NK-92 treated with Interleukin-12 subunit alpha and Interleukin-12 subunit beta, amount 100 ng/mL, for 24 hours (cell line): ENCODE measurements around the gene TLDC2.

Experiments
- DNase-seq: peaks from one replicate; lab custom pipeline; 2025; lab: John Stamatoyannopoulos, UW

The TLDC2 gene

DNA sequence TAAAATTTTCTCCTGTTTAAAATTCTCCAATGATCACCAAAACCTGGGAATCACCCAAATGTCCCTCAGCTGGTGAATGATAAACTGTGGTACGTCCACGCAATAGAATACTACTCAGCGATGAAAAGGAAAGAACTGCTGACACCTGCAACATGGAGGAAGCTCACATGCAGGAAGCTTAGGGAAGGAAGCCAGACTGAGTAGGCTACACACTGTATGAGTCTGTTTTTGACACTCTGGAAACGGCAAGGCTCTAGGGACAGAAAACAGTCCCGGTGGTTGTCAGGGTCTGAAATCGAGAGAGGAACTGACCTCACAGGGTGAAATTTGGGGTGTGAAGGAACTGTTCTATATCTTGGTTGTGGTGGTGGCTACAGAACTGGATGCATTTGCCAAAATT is 25.2 kb upstream of the TLDC2 start:
- no peak for DNase-seq

DNA sequence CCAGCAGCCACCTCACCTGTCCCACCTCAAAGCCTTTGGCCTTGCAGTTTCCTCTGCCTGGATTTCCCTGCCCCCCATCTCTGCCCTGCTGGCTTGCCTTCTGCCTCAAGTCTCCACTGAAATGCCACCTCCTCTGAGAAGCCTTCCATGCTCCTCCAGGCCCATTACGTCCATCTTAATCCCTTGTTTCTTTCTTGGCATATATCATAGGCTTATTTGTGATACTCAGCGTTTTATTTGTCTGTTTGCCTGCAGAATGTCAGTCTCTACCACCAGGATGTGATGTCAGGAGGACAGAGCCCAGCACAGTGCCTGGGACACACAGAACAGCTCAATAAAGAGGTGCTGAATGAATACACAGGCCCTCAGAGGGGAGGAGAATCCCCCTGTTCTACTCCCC is 24.4 kb upstream of the TLDC2 start:
- DNase-seq, result no peak

DNA sequence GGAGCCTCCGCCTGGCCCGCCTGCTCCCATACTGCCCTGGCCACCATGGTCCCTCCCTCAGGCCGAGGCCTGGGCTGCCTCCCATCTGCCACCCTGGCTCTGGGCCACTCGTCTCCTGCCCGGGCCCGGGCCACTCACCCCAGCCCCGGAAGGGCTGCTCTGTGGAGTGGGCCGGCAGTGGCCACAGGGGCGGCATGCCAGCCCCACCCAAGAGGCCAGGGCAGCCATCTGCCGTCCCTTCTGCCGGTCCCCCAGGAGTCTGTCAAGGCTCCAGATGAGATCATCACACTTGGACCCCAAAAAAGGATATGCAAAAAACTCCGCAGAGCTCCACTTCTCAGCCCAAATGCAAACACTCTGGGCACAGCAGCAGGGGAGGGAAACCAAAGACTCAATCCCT is 23.8 kb upstream of the TLDC2 start:
- no peak for DNase-seq

DNA sequence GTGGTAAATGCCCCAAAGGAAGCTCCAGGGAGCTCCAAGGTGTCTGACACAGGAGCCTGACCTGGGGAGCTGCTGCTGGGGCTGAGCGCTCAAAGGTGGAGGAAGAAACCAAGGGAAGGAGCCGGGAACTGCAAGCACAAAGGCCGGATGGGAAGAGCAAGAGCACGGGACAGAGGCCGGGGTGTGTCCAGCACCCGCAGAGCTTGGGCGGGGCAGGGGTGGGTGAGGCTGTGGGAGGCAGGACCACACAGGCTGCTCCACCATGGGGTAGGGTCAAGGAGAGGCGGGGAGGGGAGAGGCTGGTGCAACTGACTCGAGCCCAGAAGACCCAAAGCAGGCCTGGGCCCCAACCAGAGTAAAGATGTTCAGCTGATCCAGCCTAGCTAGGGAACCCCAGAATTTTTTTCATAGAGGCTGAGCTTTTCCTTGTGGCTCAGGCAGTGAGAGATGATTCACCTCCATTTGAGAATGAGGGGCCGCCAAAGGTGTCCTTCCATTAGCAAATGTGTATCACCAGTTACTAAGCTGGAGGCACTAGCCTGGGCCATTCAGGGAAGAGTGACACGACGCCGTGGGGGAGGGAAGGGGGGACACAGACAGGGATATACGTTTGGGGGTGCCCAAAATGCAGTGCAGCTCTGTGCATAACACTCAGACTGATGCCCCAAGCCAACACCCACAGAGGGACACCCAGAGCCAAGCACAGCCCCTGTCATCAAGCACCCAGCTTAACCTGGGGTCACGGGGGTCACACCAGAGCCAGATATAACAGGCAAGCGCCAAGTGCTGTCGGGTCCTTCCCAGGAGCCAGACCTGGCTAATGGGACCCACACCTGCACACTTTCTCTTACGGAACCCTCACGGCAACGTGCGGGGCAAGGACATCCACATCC is 21.3 kb upstream of the TLDC2 start:
- no peak for DNase-seq

DNA sequence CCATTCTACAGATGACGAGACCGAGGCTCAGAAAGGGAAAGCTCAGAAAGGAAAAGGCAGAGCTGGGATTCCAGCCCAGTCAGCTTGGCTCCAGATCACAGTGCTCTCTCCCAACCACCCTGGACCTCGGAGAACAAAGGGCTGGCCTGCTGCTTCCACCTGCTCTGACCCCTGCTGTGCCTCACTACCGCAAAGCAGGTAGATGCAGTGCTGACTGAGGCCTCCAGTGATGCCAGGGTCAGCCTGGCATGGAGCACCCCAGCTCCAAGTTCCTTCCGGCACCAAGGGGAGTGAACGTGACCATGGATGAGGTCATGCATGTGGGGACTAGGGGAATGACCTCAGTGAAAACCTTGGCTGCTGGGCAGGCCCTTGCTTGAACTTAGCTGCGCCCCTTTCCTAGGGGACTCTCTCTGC is 20.7 kb upstream of the TLDC2 start:
- DNase-seq, result no peak

DNA sequence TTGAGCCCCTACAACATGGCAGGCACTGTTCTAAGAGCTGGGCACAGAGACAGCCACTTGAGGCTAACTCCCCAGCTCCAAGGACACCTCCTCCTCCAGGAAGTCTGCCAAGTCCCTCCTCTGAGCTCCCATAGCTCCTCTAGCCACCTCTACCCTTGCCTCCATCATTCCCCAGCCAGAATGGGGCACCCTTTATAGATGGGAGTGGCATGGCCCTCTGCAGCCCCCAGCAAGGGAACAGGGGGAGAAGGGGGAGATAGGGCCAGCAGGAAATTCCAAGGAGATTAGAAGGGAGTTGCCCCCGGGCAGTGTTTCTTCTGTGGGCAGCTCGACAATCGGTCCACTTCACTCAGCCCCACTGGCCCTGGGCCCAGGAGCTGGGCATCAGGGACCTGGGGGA is 19.7 kb upstream of the TLDC2 start:
- DNase-seq, result no peak

DNA sequence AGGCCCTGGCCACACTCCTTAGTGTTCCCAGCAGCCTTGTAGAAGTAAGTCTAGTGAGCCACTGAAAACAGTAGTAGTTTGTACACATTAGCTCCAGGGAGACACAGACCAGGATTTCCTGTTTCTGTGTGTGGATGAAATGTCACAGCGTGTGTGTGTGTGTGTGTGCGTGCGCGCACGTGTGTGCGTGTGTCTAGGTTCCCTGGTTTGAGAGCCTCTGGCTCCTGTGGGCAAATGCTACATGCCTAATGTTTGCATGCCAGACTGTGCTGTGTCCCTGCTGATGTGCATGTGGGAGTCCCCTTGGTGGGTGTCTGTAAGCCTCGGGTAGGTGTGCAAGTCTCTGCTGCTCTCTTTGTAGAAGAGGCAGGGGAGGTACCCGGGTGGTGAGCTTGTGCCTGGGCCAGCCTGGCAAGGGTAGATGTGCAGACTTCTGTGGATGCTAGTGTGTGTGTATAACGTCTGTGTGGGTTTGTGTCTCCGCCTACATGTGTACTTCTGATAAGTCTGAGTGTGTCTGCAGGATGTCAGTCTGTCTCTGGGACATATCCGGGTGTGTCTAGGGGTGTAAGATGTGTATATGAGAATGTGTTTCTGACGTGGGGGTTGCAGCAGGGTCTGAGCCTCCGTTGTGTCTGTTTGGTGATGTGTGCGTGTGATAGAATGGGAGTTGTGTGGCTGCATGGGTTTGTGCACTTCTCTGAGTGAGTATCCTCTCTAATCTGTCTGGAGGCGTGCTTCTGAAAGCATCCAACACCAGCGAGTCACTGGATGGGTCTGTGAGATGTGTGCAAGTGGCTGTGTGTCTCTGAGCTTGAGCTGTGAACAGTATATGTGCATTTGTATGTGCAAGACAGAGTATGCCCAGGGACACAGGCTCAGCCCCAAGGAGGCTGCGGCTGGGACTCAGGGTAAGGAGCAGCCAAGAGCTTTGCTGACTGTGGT is 19.0 kb upstream of the TLDC2 start:
- DNase-seq, result no peak

DNA sequence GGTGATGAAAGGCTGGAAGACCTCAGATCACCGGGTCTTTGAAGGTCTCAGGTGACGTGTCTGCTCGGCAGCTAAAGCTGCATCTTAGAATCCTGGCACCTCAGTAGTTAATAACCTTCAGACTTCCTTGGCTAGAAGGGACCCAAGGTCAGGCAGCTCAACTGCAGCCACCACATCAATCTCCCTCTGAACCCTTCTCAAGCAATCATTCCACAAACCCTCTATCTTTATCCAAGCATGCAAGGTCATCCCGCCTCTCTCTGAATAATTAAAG is 16.7 kb upstream of the TLDC2 start:
- no peak for DNase-seq

DNA sequence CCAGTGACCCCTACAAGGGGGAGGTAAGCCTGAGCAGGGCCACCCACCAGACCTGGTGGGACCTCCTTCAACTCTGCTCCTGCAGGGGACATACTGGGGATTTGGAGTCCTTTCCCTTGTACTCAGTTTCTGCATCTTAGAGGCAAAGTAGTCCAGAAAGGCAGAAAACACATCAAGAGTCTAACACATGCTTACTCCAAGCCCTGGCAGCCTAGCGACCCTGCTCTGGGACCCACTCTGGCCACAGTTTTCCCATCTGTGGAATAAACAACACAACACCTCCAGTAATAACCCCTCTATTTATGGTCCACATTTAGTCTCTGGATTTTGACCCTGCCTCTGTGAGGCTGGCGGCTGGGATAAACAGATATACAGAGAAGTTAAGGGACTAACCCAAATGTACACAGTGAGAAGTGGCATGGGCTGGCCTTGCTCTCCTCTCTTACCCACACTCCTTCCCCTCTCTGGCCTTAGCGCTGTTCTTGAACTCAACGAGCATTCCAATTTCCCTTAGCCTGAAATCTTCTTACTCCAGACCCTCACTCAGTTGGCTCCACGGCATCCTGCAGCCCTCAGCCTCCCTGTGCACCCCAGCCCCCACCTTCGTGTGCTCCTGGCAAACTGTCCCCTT is 16.1 kb upstream of the TLDC2 start:
- no peak for DNase-seq

DNA sequence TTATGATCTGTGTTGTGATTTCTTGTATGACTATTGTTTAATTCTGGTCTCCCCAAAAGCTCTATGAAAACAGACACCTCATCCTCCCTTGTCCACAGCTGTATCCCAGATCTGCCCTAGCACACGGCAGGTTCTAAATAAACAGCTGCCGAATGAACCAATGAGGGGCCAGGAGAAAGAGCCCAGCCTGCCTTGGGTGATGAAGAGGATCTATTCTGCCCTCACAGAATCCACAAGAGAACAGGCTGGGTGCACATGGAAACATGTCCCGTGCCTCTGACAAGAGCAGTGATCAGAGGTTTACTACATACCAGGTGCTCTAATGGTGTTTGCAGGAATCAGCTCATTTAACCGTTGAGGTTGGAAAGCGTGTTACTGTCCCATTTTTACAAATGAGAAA is 15.6 kb upstream of the TLDC2 start:
- DNase-seq, result no peak

DNA sequence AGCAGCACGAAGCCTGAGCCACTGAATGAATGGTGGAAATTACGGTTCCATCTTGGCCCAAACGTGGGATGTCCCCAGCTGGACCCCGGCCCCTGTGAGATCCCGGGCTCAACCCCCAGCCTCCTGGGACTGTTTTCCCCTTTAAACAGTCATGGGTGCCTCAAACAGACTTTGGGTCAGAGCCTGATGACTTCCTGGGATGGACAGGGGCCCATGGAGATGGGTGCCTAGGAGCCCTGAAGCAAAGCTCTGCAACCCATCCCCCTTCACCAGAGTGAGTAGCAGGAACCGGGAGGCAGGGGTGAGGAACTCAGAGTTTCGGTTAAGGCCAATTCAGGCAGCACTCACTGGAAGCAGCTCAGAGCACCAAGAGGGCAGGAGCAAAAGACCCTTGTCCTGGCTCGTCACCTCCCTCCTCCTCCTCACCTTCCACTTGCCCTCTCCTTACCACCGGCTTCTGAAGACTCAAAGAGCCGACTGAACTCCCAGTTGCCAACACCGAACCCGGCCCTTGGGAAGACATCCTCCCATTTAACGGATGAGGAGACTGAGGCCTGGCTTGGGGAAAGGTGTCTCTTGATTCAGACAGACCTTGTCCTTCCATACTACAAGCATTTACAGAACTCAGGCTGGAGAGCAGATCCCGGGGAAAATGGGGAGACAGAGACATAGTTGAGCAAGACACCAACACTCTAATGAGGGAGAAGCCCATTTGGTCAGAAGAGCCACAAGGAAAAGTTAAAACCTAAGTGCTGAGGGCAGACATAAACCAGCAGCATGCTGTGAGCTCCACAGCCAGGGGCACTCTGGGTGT is 14.9 kb upstream of the TLDC2 start:
- DNase-seq, result no peak

DNA sequence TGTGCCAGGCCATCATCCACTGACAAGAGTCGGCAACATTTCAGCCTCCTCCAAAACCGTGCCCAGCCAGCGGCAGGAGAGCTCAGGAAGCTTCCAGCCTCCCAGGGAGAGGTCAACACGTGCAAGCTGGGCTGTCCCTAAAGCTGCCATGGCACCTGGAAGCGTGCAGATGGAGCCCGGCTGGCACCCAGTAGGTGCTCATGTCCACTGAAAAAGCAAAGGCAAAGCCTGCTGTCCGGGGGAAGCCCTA is 14.4 kb upstream of the TLDC2 start:
- no peak for DNase-seq

DNA sequence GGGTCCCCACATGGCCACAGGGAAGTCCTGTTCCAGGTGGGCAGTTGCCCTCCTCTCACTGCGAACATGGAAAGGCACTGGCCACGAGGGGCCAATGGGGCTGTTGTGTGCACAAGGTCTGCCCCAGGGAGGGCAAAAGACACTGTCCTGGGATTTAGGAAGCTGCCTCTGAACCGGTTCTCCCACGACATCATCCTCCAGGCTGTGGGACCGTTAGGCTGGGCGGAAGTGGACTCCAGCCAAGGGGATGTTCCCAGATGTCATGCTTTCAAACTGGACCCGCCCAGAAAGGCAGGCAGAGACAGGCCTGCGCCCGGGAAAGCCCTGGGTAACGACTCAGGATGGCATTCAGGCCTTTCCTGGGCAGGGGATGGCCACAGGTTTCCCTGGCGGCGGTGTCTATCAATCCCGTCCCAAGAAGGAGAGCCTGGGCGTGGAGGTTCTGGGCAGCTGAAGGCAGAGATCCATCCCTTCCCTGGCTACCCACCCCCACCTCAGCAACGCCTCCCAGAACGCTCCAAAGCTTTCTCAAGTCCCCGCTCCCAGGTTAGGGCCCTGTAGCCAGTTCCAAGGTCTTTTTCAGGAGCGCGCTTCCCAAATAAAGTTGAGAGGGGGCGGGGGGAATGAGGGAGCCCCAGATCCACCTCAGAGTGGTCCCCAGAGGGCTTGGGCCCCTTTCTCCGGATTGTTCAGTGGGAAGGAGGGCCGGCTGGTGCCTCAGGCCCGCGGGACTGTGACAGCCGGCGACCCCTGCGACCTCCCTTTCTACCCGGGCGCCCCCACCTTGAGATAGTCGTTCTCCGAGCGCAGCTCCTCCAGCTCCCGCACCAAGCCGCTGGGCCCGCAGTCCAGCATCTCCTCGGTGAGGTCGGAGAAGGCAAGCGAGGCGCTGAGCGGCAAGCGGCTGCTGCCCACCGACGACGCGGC is 13.8 kb upstream of the TLDC2 start:
- DNase-seq, result no peak

DNA sequence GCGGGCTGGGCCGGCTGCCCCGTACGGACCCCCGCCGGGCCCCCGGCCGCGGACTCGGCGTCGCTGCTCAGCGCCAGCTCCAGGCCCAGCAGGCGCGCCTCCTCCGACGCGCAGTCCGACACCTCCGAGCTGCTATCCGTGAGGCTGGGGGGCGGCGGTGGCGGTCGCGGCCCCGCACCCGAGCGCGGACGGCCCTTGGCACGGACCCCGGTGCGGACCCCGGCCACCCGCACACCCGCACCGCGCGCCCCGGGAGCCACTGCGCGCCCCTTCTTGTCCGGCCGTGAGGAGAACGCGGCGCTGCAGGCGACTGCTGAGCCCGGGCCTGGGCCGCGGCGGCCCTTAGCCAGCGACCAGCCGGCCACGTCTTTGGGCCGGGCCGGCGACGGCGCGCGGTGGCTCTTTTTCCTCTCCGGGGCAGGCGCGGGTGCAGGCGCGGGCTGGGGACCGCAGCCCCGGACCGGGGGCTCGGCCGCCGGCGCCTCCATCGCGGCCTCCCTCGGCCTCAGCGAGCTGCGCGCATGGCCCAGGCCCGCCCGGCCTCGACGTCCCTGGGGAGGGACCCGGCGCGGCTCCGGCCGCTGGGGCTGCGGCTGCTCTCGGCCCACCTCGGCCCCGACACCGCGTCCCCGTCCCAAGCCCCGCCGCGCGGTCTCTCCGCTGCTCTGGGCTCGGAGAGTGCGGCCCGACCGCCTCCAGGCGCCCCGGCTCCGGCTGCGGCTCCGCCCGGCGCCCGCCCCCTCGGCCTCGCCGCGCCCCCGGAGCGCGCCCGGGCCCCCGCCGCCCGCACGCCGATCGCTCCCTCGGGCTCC is 12.9 kb upstream of the TLDC2 start:
- DNase-seq, result no peak

DNA sequence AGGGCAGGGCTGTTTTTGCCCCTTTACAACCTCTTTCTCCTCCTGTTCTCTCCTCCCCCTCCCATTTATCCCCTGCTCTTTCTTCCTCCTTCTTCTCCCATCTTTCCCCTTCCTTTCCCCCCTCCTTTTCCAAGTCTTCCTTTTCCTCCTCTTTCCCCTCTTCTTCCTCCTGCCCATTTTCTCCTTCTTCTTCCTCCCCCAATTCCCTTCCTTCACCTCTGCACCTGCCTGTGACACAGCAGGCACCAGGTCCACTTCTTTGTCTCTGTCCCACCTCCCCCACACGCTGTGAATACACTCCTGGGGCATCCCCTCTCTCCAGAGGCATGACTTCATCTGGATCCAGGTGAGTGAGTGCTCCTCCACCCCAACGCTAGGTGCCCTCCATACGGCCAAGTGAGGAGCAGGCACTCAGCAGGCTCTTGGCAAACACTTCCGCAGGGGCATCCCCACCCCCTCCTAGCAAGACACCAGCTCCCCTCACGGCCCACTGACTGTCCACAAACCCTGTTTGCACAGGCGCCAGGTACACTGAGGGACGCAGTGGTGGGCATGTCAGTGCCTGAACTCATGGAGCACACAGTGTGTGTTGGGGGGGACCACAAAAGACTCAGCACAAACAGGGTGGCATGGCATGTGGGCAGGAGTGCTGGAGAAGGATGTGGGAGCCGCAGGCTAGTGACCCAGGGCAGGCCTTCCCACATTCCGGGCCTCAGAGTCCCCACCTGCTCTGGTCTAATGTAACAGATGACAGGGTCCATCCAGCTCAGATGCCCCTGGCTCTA is 10.7 kb upstream of the TLDC2 start:
- DNase-seq, result no peak

DNA sequence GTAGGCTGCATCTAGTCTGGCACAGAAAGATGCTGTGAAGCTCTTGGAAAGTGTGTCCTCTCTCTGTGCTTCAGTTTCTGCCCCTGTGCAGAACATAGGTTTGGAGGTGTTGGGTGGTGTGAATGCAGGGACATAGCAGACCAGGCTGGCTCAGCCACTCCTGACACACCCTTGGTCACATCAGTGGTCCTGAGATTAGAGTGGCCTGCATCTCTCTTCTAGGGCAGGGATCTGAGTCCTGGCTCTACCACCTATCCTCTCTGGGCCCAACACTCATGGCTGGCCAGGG is 10.1 kb upstream of the TLDC2 start:
- no peak for DNase-seq

DNA sequence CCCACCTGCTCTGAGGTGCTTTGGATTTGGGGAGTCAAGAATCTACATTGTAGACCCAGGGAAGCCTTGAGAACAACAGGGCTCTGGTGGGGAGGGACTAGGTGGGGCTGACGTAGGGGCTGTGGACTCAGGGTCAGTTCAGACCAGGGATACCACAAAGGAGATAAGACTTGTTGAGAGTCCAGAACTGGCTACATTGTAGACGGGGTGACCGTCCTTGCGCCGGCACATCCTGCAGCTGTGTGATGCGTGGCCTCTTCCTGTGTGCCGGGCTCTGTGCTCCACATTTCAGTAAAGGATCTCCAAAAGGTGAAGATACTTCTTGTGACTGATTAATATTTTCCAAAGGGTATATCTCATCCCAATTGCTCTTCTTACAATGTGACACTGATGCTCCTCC is 9.8 kb upstream of the TLDC2 start:
- DNase-seq, result no peak

DNA sequence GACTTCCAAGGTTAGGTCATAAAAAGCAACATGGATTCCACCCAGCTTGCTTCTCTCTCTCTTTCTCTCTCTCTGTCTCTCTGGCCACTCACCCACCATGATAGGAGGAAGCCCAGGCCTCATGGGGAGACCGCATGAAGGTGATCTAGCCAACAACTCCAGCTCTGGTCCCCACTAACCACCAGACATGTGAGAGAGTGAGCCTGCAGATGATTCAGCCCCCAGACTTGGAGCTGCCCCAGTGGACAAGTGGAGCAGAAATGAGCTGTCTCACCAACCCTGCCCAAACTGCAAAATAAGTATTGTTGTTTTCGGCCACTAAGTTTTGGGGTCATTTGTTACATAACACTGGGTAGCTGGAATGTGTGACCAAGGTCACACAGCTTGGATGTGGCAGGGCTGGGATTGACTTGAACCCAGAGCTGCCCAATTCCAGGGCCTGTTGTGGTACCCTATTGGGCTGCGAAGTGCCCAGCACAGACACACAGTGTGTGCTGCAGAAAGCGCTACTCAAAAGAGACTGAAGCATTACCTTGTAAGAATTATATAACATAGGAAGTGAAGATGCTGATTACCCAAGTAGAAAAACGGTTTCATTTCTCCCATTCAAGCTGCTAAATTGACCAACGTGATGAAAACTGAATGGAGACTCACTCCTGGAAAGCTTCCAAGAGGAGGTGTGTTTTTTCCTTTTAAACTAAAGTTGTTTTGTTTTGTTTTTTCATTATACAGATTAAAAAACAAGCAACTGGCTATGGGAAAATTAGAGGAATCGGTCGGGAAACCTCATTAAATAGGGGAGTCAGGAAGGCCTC is 9.1 kb upstream of the TLDC2 start:
- no peak for DNase-seq
